Measurements from ENCODE around the gene GPSM1.
"Not testable (repeated sequence)": the region's sequence is repeated elsewhere in the genome, so short reads cannot be mapped to it uniquely, and the experiment has no call there.

GPSM1 gene

DNA sequence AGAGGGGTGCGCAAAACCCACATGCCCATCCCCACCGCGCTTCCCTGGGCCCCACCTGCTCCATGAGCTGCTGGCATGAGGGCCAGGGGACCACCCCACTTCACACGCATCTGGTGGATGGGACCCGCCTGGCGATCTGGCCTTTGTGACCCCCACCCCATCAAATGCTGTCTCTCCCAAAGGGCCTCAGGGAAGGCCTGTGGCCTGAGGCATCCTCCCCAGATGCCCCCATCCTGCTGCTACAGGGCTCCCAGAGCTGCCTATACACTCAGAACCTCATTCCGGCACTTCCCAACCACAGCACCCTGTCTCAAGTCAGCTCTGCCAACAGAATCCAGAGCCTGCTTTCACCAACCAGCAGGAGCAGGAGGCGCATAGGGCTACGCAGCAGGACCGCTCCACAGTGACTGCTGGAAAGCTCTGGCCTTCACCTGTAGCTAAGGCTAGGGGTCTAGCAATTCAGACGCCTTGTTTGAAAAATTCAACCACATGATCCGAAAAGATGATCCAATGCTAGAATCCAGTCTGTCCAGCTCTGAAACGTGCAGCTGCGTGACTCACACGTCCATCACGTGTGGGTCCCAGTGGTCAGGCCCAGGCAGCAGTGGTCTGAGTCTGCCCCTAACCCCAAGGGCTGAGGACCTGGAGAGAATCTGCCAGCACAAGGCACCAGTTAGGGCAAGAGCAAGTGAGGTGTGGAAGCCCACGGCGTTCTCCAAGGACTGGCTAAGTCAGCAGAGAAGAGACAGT, 74.0 kb downstream of the GPSM1 start:
- DNase-seq, result no peak

GRCh38 chr9:136402067-136402466, 74.7 kb downstream of the GPSM1 start:
- no peak for DNase-seq

- peak; percentile 88 for DNase-seq
These were observed 76.2 kb downstream of the GPSM1 start for GRCh38 chr9:136403538-136403914.

DNA sequence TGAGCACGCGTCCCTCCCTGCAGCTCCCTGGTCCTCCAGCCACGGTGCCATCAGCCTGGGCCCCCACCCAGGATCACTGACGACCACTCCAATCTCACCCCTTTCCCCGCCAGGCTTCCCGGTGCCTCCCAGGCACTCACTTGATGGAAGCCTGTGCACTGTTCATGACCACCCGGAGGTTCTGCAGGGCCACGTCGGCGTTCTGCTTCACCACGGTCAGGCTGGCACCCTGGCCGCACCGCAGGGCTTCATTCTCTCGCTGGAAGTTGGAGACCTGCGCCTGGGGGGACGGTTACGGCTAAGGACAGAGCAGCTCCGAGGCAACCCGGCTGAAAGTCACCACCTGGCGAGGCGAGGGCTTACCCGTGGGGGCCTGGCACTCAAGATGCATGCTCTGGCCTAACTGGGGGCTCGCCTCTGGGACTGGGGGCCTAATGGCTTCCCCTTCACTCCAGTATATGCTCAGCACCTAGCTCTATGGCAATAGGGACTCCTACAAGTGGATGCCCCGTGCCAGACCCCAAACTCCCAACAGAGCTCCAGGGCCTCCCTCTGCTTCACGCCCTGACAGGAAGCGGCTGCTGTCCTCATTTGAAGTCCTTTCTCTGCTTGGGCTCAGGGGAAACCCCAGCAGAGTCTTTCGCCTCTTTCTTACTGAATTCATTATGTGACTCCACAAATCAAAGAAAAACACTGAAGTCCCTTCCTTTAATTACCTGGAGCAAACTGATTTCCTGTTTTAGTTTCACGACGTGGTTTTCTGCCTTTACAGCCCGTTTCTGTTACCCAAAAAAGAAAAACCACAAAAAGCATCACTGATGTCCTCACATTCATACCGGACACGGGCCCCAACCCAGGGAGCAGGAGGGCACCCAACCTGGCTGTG, 76.8 kb downstream of the GPSM1 start:
- peak; percentile 79 for DNase-seq

DNA sequence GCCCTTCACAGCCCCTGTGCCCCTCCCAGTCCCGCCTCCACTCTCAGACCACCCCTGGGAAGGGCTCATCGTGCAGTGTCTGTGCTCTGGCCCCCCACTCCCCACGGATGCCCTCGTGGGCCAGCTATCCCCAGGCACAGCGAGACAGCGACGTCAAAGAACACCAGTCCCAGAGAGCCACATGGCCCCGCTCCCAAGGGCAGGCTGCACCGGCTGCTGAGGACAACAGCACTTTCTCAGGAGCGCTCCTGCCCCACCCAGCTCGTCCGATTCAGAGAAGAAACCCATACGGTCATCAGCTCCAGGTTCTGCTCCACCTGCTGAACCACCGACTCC, 77.4 kb downstream of the GPSM1 start:
- no peak for DNase-seq

DNA sequence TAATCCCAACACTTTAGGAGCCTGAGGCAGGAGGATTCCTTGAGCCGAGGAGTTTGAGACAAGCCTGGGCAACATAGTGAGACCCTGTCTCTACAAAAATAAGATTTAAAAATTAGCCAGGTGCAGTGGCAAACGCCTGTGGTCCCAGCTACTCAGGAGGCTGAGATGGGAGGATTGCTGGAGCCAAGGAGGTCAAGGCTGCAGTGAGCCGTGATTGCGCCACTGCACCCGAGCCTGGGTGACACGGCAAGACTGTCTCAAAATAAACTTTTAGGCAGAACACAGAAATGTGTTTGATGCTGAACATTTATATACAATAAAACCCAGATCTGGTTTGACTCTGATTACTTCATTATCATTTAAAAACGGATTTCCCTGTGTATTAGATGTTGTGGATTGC, 78.1 kb downstream of the GPSM1 start:
- no peak for DNase-seq

DNA sequence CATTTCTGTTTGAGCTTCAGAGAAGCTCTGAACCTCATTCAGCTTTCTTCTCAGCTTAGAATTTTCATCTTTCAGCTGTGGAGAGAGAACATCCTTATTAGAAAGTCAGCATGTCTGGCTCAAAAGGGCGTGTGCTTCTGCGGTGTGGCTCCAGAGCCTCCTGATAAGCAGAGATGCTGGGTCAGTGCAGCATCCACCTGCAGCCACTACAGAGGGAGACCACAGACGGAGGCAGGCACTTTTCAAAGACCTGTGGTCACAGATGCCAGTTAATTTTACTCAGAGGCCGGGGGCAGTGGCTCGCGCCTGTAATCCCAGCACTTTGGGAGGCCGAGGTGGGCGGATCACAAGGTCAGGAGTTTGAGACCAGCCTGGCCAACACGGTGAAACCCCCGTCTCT, 78.6 kb downstream of the GPSM1 start:
- not testable (repeated sequence) for DNase-seq

GRCh38 chr9:136407061-136407460, 79.7 kb downstream of the GPSM1 start:
- DNase-seq, result not testable (repeated sequence)

GRCh38 chr9:136407911-136408310, 80.6 kb downstream of the GPSM1 start:
- DNase-seq, result peak; percentile 56

Measured in activated CD4-positive, alpha-beta T cell treated with anti-CD3 and anti-CD28 coated beads, Interleukin-10, Interleukin-2, amounts not matched to agents 100 ng/mL and 50 ng/mL, durations not matched to agents 16 hours and 8 hours (primary cell).